COLO668 (cell line): ENCODE results near the gene NOTUM.
"Not testable (repeated sequence)": the region's sequence is repeated elsewhere in the genome, so short reads cannot be mapped to it uniquely, and the experiment has no call there.

Experiments used
- DNase-seq: peaks from one replicate; lab custom pipeline; 2025; ENCODE audit not compliant: unreplicated experiment; lab: John Stamatoyannopoulos, UW

NOTUM gene

DNA sequence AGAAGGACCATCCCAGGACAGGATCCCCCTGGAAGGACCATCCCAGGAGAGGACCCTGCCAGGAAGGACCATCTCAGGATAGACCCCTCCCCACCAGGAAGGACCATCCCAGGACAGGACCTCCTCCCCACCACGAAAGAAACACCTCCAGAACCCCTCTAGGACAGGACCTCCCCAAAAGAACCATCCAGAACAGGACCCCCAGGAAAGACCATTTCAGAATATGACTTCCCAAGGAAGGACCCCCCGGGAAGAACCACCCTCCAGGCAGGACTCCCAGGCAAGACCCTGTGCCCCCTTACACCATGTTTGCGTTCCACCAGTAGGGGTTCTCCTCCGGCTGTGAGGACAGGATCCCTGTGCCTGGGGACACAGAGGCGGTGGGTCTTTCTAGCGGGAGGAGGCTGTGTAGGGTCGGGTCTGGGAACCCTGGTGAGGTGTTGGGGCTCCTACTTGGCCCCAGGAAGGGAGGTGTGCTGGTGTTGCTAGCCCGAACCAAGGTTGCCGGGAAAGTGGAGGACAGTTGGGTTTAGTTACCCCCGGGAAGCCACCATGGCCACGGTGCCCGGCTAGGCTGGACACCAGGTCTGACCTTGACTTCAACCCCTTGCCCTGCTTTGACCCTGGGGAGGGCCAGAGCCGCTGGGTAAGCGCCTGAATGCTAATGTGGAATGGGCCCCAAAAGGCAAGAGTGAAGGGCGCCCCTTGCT lies 2.2 kb downstream of the NOTUM start:
- no peak for DNase-seq

DNA sequence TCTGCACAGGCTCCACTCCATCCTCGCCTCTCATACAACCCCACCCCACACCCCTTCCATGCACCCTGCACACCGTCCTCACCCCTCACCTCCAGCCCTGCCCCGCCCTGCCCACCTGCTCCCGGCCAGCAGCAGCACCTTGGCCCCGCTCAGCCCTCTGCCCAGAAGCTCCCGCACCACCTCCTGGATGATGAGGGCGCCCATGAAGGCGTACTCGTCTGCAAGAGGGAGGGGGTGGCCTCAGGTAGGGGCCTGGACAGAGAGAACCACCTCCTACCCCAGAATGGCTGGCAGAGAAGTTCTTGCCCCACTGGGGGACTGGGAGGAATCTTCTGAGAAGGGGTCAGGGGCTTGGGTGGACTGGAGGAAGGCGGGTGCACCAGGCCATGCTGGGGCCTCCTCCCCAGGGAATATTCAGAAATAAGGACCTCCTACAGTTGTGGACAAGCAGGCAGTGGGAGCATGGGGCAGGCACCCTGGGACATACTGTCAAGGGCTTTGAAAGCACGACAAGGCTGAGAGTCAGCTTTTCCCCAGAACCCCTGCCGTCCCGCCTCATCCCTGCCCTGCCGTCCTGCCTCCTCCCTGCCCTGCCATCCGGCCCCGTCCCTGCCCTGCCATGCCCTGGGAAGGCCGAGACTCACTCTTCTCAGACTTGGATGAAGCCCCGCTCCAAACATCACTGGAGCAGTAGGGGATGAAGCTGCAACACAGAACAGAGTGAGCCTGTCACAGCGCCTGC lies 3.1 kb downstream of the NOTUM start:
- no peak for DNase-seq

- DNase-seq: no peak
These were observed 4.1 kb downstream of the NOTUM start for GRCh38 chr17:81956607-81957589.

GRCh38 chr17:81955756-81956544 lies 5.0 kb downstream of the NOTUM start:
- DNase-seq: no peak

DNA sequence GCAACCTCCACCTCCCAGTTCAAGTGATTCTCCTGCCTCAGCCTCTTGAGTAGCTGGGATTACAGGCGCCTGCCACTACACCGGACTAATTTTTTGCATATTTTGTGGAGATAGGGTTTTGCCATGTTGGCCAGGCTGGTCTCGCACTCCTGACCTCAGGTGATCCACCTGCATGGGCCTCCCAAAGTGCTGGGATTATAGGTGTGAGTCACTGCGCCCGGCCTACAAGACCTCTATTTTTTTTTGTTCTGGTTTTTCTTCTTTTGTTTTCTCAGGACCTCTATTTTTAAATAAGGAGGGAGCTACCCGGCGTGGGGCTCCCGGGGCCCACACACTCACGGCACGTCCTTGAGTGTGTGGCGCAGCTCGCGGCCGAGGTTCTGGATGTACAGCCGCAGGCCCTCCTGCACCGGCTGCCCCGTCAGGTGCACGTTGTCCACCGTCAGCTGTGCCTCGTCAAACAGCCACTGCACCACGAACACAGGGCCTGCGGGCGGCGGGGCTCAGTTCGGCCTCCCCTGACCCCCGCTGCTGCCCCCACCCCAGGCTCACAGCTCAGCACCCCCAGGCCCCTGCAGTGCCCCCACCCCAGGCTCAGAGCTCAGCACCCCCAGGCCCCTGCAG lies 5.8 kb downstream of the NOTUM start:
- no peak for DNase-seq

DNA sequence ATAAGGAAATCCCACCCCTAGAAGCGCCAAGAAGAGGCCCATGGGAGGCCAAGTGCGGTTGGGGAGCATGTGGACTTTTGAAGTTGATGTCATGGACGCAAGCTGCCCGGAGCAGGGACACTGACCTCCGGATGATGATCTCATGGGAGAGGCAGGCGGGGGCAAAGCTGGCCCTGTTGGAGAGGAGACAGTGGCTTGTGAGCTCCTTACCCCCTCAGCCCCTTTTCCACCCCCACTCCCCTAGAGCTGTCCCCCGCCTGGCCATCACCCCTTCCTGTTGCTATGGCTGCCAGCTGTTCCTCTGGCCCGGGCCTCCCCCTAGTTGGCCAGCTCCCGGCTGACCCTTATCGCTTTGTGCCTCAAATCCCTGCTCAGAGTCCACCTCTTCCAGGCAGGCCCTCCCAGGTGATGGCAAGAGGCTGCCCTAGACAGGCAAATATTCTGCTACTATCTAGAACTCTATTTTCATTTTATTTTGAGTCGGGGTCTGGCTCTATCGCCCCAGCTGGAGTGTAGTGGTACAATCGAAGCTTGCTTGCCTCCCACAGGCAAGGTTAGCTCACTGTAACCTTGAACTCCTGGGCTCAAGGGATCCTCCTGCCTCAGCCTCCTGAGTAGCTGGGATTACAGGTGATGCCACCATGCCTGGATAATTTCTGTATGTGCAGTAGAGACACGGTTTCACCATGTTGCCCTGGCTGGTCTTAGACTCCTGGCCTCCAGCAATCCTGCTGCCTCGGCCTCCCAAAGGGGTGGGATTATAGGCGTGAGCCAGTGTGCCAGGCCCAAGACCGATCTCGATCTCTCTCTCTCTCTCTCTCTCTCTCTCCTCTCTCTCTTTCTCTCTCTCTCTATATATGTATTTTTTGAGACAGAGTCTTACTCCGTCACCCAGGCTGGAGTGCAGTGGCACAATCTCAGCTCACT lies 6.6 kb downstream of the NOTUM start:
- DNase-seq: no peak

GRCh38 chr17:81953443-81953842 lies 7.5 kb downstream of the NOTUM start:
- not testable (repeated sequence) for DNase-seq

- DNase-seq: no peak
These were observed 8.2 kb downstream of the NOTUM start for GRCh38 chr17:81952792-81953228.

DNA sequence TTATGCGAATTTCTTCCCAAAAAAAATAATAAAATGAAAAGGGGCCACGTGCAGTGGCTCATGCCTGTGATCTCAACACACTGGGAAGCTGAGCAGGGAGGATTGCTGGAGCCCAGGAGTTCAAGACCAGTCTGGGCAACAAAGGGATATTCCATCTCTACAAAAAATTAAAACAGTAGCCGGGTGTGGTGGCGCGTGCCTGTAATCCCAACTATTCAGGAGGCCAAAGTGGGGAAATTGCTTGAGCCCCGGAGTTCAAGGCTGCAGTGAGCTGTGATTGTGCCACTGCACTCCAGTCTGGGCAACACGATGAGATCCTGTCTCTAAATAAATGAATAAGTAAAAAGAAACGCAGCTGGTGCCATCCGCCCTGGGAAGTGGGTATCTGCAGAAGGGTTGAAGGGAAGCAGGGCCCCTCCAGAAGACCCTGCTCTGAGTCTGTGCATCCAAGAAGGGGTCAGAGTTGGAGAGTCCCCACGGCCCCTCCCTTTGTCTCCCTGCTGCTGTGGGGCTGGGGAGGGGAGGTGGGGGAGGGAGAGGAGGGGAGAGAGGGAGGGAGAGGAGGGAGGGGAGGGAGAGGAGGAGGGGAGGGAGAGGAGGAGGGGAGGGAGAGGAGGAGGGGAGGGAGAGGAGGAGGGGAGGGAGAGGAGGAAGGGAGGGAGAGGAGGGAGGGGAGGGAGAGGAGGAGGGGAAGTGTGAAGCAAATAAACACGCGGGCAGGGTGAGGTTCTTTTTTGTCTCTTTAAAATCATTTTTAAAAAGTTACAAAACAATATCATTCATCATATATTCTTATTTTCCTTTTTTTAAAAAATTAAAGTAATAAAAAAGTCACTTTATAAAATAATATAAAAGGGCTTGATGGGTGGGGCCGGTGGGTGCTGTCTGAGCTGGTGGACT lies 9.0 kb downstream of the NOTUM start:
- no peak for DNase-seq

DNA sequence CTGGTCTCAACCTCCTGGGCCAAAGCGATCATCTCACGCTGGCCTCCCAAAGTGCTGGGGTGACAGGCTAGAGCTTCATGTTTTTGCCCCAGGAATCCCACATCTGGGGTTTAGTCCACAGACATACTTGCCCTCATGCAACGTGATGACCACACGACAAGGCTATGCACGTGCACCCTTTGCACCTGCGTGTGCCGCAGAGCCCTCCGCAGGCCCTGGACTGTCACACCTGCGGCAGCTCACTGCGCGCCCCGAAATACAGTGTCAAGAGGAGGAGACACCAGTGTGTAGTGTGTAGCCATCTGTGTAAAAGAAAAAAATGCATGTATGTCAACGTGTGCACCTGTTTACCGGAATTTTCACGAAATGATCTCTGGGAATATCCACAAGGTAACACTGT lies 10.5 kb downstream of the NOTUM start:
- DNase-seq: no peak

GRCh38 chr17:81948635-81949378 lies 12.2 kb downstream of the NOTUM start:
- peak; percentile 15 for DNase-seq

DNA sequence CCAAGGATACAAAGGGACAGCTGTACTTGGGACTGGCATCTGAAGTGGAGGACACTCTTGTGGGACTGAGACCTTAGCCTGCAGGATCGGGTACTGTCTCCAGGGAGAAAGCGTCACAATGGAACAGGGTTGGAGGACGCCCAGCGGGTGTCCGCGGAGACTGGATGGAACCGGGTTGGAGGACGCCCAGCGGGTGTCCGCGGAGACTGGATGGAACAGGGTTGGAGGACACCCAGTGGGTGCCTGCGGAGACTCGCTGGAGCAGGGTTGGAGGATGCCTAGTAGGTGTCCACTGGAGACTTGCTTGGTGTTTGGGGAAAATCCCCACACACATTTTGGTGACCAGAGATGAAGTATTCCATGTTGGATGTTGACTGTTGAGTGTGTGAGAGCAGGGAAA lies 13.8 kb downstream of the NOTUM start, which contains the start of gene MYADML2:
Gene MYADML2 (minus strand): TSS at position 45 of the 400 bp plus-strand sequence. CDS start 5,492 bp downstream, outside the sequence.
- DNase-seq: no peak

GRCh38 chr17:81944858-81945257 lies 16.1 kb downstream of the NOTUM start:
- DNase-seq: no peak

GRCh38 chr17:81942167-81942553 lies 18.8 kb downstream of the NOTUM start:
- DNase-seq: no peak

GRCh38 chr17:81941484-81942166 lies 19.4 kb downstream of the NOTUM start:
- peak; percentile 42 for DNase-seq
